PC-3 (cell line): ENCODE results near the gene TRA2B. TPM values are rescaled to one million over a fixed set of nuclear protein-coding genes. Genes with fewer than 3 reads are reported as not detected.

Experiments
- ATAC-seq: fragments of 200-7000 bp; cut with Tn5 transposase; 2 replicates; pipeline ENCODE4 v1.9.1; 2020; ENCODE audit warnings: mild to moderate bottlenecking, moderate library complexity
- BruUV-seq: library from RNA; stranded (reverse); fragments of 400-500 nt; replicated peaks from 2 replicates; lab custom pipeline; 2021; lab: Mats Ljungman, UMichigan
- CTCF ChIA-PET: fragments of 300-600 bp; sonication (Branson Sonifier 250); formaldehyde crosslinking; loops from one replicate; lab custom pipeline; 2022; ENCODE audit warnings: antibody characterized with exemption; lab: Charles Lee
- POLR2A ChIA-PET: fragments of 300-600 bp; sonication (Branson Sonifier 250); formaldehyde crosslinking; loops from one replicate; lab custom pipeline; 2022; ENCODE audit warnings: antibody characterized with exemption; ENCODE audit not compliant: unreplicated experiment; lab: Charles Lee
- DNase-seq: peaks from one replicate; pipeline ENCODE4 v3.0.0-alpha.2; 2015
- H2AFZ ChIP-seq: fragments of 300-600 bp; sonication (generic); 2 replicates; pipeline ENCODE4 v1.6.0; 2016; ENCODE audit warnings: antibody characterized with exemption, low read length
- H3F3A ChIP-seq: fragments of 300-600 bp; sonication (generic); one replicate; pipeline ENCODE4 v1.6.0; 2017; ENCODE audit warnings: antibody characterized with exemption, low read length, control low read depth, mild to moderate bottlenecking; ENCODE audit not compliant: unreplicated experiment
- H3K27ac ChIP-seq: fragments of 300-600 bp; sonication (generic); 2 replicates; pipeline ENCODE4 v1.5.1; 2016; ENCODE audit warnings: mild to moderate bottlenecking, low read length
- H3K27me3 ChIP-seq: fragments of 300-600 bp; sonication (generic); 2 replicates; pipeline ENCODE4 v1.6.1; 2016; ENCODE audit warnings: low read length, mixed read lengths
- H3K36me3 ChIP-seq: fragments of 300-600 bp; sonication (generic); 2 replicates; pipeline ENCODE4 v1.6.1; 2016; ENCODE audit warnings: low read depth, mixed run types, low read length, mixed read lengths
- H3K4me1 ChIP-seq: fragments of 300-600 bp; sonication (generic); 2 replicates; pipeline ENCODE4 v1.5.1; 2016; ENCODE audit warnings: low read length; ENCODE audit not compliant: insufficient read depth
- H3K4me2 ChIP-seq: fragments of 300-600 bp; sonication (generic); 2 replicates; pipeline ENCODE4 v1.6.0; 2016; ENCODE audit warnings: low read length
- H3K4me3 ChIP-seq: fragments of 300-600 bp; sonication (generic); 2 replicates; pipeline ENCODE4 v1.5.1; 2016; ENCODE audit warnings: mild to moderate bottlenecking, low read length, mixed read lengths
- H3K79me2 ChIP-seq: fragments of 300-600 bp; sonication (generic); 2 replicates; pipeline ENCODE4 v1.6.1; 2017; ENCODE audit warnings: low read length, mixed read lengths
- H3K9ac ChIP-seq: fragments of 300-600 bp; sonication (generic); 2 replicates; pipeline ENCODE4 v1.6.0; 2016; ENCODE audit warnings: mild to moderate bottlenecking, low read length
- H3K9me2 ChIP-seq: fragments of 300-600 bp; sonication (generic); replicated peaks from 2 replicates; pipeline ENCODE4 v1.6.1; 2016; ENCODE audit warnings: mixed run types, low read length, mixed read lengths
- H3K9me3 ChIP-seq: fragments of 300-600 bp; sonication (generic); 2 replicates; pipeline ENCODE4 v1.6.1; 2016; ENCODE audit warnings: low read length, mixed read lengths
- H4K20me1 ChIP-seq: fragments of 300-600 bp; sonication (generic); 2 replicates; pipeline ENCODE4 v1.6.1; 2016; ENCODE audit warnings: low read length, mixed read lengths
- CTCF ChIP-seq: fragments of 300-600 bp; sonication (generic); conservative IDR thresholded peaks from 2 replicates; pipeline ENCODE4 v1.5.1; 2017; ENCODE audit warnings: antibody characterized with exemption, low read depth, mild to moderate bottlenecking, low read length
- EZH2 ChIP-seq: fragments of 300-600 bp; sonication (generic); IDR thresholded peaks from one replicate; pipeline ENCODE4 v1.6.1; 2017; ENCODE audit warnings: antibody characterized with exemption, mild to moderate bottlenecking, low read length; ENCODE audit not compliant: unreplicated experiment
- EZH2phosphoT487 ChIP-seq: fragments of 300-600 bp; sonication (generic); IDR thresholded peaks from 2 replicates; pipeline ENCODE4 v1.6.1; 2018; ENCODE audit warnings: mild to moderate bottlenecking, antibody characterized with exemption, low read length, borderline replicate concordance
- intact Hi-C: fragments of 100-400 bp; cut with micrococcal nuclease; formaldehyde crosslinking; loops from 2 replicates; pipeline ENCODE4 v1.9.0; 2023
- total RNA-seq: library from RNA; depleted of rRNA; stranded (reverse); fragments of >200 nt; gene quantifications from 2 replicates; pipeline ENCODE4 v1.2.3, GENCODE V29; 2014

Gene TRA2B
- total RNA-seq, 1 experiment from 2014 or later = 287 TPM

GRCh38 chr3:185959609-185960521, 22.1 kb upstream of the TRA2B start:
- H3K4me3 ChIP-seq = peak overlapping the region; percentile 0; the same call in 1 of the 2 replicates
- H3F3A ChIP-seq = no peaks in the 10 kb centered on the region
- H3K27me3 ChIP-seq = no peaks in the 10 kb centered on the region
- peak; percentile 89 for ATAC-seq
- peaks cover 21% of the 10 kb centered on the region for H3K4me1 ChIP-seq
- H3K9ac ChIP-seq = peak overlapping the region; percentile 54
- H4K20me1 ChIP-seq = no peaks in the 10 kb centered on the region
- no peaks in the 10 kb centered on the region for H3K36me3 ChIP-seq
- peak; percentile 75 for DNase-seq
- peak overlapping the region; percentile 95 for H3K27ac ChIP-seq
- peak overlapping the region; percentile 72 for H3K4me2 ChIP-seq
- no peaks in the 10 kb centered on the region for H3K9me3 ChIP-seq
- ChIA-PET CTCF (interaction anchor here (1.6 kb wide), 1 partner anchor 16 kb away, joined by 12 read pairs; no protein-coding TSS in a partner anchor), POLR2A (no interaction called here)
- no peaks in the 10 kb centered on the region for H3K79me2 ChIP-seq
- intact Hi-C loops = no loop called here
- H2AFZ ChIP-seq = peak overlapping the region; percentile 65; the same call in 1 of the 2 replicates
- H3K9me2 ChIP-seq = no peaks in the 10 kb centered on the region
- no peak for TF ChIP-seq CTCF
- no peak for TF ChIP-seq EZH2
- TF ChIP-seq EZH2phosphoT487 = no peak
- BruUV-seq = TSS peak; percentile 92

- BruUV-seq = no TSS peak
- Histone ChIP-seq H3K9me3 (no peaks in the 10 kb centered on the region), H2AFZ (no peak overlapping the region), H3K4me1 (peaks cover 21% of the 10 kb centered on the region), H3K79me2 (no peaks in the 10 kb centered on the region), H4K20me1 (no peaks in the 10 kb centered on the region), H3K27ac (peak overlapping the region; percentile 95), H3K9me2 (no peaks in the 10 kb centered on the region), H3K27me3 (no peaks in the 10 kb centered on the region), H3K4me3 (no peak overlapping the region), H3F3A (no peaks in the 10 kb centered on the region), H3K9ac (no peak overlapping the region), H3K36me3 (no peaks in the 10 kb centered on the region), H3K4me2 (no peak overlapping the region)
- TF ChIP-seq EZH2 (no peak), EZH2phosphoT487 (no peak)
- ChIA-PET CTCF (no interaction called here), POLR2A (no interaction called here)
- ATAC-seq = no peak
- intact Hi-C loops = no loop called here
- DNase-seq = no peak
These were observed 20.8 kb upstream of the TRA2B start for GRCh38 chr3:185958626-185959025.

- Histone ChIP-seq H3K27ac (no peak overlapping the region), H3K9ac (no peak overlapping the region), H3K9me2 (no peaks in the 10 kb centered on the region), H2AFZ (no peak overlapping the region), H3K9me3 (no peaks in the 10 kb centered on the region), H3K4me3 (no peak overlapping the region), H3F3A (no peaks in the 10 kb centered on the region), H3K27me3 (no peaks in the 10 kb centered on the region), H3K4me1 (peaks cover 21% of the 10 kb centered on the region), H3K79me2 (no peaks in the 10 kb centered on the region), H3K36me3 (no peaks in the 10 kb centered on the region), H3K4me2 (no peak overlapping the region), H4K20me1 (no peaks in the 10 kb centered on the region)
- DNase-seq (no peak), ATAC-seq (no peak)
- ChIA-PET POLR2A (no interaction called here), CTCF (interaction anchor here (1.5 kb wide), 1 partner anchor 13 kb away, joined by 4 read pairs; no protein-coding TSS in a partner anchor)
- TF ChIP-seq EZH2 = no peak
- no peak for TF ChIP-seq EZH2phosphoT487
- intact Hi-C loops = no loop called here
- BruUV-seq = no TSS peak
These were observed 18.4 kb upstream of the TRA2B start for GRCh38 chr3:185956244-185956643.
